Measurements from ENCODE around the gene FH. TPM values are rescaled to one million over a fixed set of nuclear protein-coding genes. Genes with fewer than 3 reads are reported as not detected.

Gene FH
- total and polyA plus RNA-seq, 2 of the 13 experiments (the other 11 are each of a cell fraction or from before 2014, with no cell fraction given): 39.2 to 152 TPM

DNA sequence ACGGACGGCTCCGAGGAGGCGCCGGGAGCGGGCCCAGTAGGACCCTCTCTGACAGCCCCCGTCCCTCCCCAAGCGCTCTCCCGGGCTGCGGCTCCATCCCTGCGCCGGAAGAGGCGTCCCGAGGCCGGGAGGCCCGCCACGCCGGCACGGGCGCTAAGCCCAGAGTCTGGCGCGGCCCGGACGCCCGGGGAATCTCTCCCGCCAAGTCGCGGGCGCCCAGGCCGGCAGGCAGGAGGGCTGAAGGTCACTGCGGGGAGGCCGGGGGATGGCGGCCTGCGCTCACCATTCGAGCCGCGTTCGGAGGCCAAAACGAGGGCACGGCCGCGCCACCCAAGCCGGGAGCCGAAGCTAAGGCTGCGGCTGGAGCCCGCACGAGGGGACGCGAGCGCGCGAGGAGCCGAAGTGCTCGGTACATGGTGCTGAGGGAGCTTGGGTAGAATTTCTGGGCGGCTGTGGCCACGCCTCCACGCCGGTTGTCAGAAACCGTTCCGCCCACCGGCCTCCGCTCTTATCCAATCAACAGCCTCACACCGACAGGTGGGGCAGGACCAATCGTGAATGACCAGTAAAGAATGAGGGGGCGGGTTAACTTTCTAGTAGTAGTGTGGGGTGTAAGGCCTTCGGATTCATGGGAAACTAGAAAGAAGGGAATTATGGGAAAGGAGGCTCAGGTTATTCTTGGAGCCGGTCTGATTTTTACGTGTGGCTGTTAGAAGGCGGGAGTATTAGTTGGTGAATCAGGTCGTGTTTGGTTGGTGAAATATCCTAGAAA is at the start of gene FH (continued):
- TF ChIP-seq, protein P1, sequence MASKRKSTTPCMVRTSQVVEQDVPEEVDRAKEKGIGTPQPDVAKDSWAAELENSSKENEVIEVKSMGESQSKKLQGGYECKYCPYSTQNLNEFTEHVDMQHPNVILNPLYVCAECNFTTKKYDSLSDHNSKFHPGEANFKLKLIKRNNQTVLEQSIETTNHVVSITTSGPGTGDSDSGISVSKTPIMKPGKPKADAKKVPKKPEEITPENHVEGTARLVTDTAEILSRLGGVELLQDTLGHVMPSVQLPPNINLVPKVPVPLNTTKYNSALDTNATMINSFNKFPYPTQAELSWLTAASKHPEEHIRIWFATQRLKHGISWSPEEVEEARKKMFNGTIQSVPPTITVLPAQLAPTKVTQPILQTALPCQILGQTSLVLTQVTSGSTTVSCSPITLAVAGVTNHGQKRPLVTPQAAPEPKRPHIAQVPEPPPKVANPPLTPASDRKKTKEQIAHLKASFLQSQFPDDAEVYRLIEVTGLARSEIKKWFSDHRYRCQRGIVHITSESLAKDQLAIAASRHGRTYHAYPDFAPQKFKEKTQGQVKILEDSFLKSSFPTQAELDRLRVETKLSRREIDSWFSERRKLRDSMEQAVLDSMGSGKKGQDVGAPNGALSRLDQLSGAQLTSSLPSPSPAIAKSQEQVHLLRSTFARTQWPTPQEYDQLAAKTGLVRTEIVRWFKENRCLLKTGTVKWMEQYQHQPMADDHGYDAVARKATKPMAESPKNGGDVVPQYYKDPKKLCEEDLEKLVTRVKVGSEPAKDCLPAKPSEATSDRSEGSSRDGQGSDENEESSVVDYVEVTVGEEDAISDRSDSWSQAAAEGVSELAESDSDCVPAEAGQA (IDR thresholded peaks at IDR 0.05; ENCODE audit: low read depth): no peak
- TF ChIP-seq, protein P1 (CRISPR knock-in tag; IDR thresholded peaks at IDR 0.05; ENCODE audit: borderline replicate concordance): no peak
- TF ChIP-seq, protein P2, sequence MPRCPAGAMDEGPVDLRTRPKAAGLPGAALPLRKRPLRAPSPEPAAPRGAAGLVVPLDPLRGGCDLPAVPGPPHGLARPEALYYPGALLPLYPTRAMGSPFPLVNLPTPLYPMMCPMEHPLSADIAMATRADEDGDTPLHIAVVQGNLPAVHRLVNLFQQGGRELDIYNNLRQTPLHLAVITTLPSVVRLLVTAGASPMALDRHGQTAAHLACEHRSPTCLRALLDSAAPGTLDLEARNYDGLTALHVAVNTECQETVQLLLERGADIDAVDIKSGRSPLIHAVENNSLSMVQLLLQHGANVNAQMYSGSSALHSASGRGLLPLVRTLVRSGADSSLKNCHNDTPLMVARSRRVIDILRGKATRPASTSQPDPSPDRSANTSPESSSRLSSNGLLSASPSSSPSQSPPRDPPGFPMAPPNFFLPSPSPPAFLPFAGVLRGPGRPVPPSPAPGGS (CRISPR knock-in tag; IDR thresholded peaks at IDR 0.05): peak; percentile 54; the same call in 1 of the 2 replicates
- no peak for TF ChIP-seq AGO1 (IDR thresholded peaks at IDR 0.05; ENCODE audit: low read depth, low read length, poor library complexity, severe bottlenecking)
- TF ChIP-seq RXRA (CRISPR knock-in tag; IDR thresholded peaks at IDR 0.05): peak; percentile 31; the same call in 1 of the 2 replicates
- TF ChIP-seq BRD4 (CRISPR knock-in tag; IDR thresholded peaks at IDR 0.05): no peak
- no peak for TF ChIP-seq CHCHD3 (CRISPR knock-in tag; IDR thresholded peaks at IDR 0.05)
- TF ChIP-seq ZNF770 (CRISPR knock-in tag; IDR thresholded peaks at IDR 0.05): peak; percentile 64; the same call in 1 of the 2 replicates
- no peak for TF ChIP-seq IRF1 (CRISPR knock-in tag; IDR thresholded peaks at IDR 0.05; ENCODE audit: low read depth)
- peak; percentile 22; the same call in 1 of the 2 replicates for TF ChIP-seq MAFG (CRISPR knock-in tag; IDR thresholded peaks at IDR 0.05)
- TF ChIP-seq SMYD3 (CRISPR knock-in tag; IDR thresholded peaks at IDR 0.05): no peak
- TF ChIP-seq ZNF333 (CRISPR knock-in tag; IDR thresholded peaks at IDR 0.05; ENCODE audit: borderline replicate concordance): peak; percentile 33; the same call in 1 of the 2 replicates
- TF ChIP-seq KAT2B (IDR thresholded peaks at IDR 0.05; ENCODE audit: borderline replicate concordance, low read depth, low read length): no peak
- TF ChIP-seq ZNF234 (CRISPR knock-in tag; conservative IDR thresholded peaks at IDR 0.05): peak; percentile 75; the same call in 1 of the 2 replicates
- no peak for TF ChIP-seq NPAS2 (CRISPR knock-in tag; IDR thresholded peaks at IDR 0.05; ENCODE audit: borderline replicate concordance)
- peak; percentile 60; the same call in 1 of the 2 replicates for TF ChIP-seq ZNF253 (CRISPR knock-in tag; IDR thresholded peaks at IDR 0.05; ENCODE audit: borderline replicate concordance)
- TF ChIP-seq LBX2 (CRISPR knock-in tag; IDR thresholded peaks at IDR 0.05; ENCODE audit: borderline replicate concordance): peak; percentile 80; the same call in 1 of the 2 replicates
- TF ChIP-seq AKAP8 (CRISPR knock-in tag; IDR thresholded peaks at IDR 0.05): 0 out of 2 replicates have a peak, but pooled peaks have one; percentile 49
